A673 (cell line): ENCODE results near the gene TET1. TPM values are rescaled to one million over a fixed set of nuclear protein-coding genes. Genes with fewer than 3 reads are reported as not detected.

Source experiments
- BruUV-seq: library from RNA; stranded (reverse); fragments of 400-500 nt; replicated peaks from 2 replicates; lab custom pipeline; 2021; lab: Mats Ljungman, UMichigan
- CTCF ChIA-PET: fragments of 300-600 bp; sonication (Branson Sonifier 250); formaldehyde crosslinking; loops from one replicate; lab custom pipeline; 2022; ENCODE audit warnings: antibody characterized with exemption; lab: Charles Lee
- POLR2A ChIA-PET: fragments of 300-600 bp; sonication (Branson Sonifier 250); formaldehyde crosslinking; loops from one replicate; lab custom pipeline; 2022; ENCODE audit warnings: antibody characterized with exemption; ENCODE audit not compliant: low non-redundant PET; lab: Charles Lee
- DNase-seq: peaks from one replicate; pipeline ENCODE4 v3.0.0-alpha.2; 2015; ENCODE audit warnings: low spot score
- H3K27ac ChIP-seq: fragments of 200-600 bp; sonication (generic); 2 replicates; pipeline ENCODE4 v1.5.1; 2016; ENCODE audit warnings: mixed run types, low read depth, mild to moderate bottlenecking, mixed read lengths, antibody characterized with exemption, low read length; ENCODE audit not compliant: poor library complexity, severe bottlenecking
- H3K27me3 ChIP-seq: fragments of 200-600 bp; sonication (generic); replicated peaks from 2 replicates; pipeline ENCODE4 v1.6.1; 2017; ENCODE audit warnings: mixed run types, low read depth, mild to moderate bottlenecking, mixed read lengths, antibody characterized with exemption, low read length; ENCODE audit not compliant: insufficient read depth, poor library complexity
- H3K36me3 ChIP-seq: fragments of 200-600 bp; sonication (generic); 2 replicates; pipeline ENCODE4 v1.6.1; 2016; ENCODE audit warnings: mixed run types, mild to moderate bottlenecking, mixed read lengths, antibody characterized with exemption, low read length; ENCODE audit not compliant: insufficient read depth, poor library complexity, severe bottlenecking
- H3K4me1 ChIP-seq: fragments of 200-600 bp; sonication (generic); 2 replicates; pipeline ENCODE4 v1.6.1; 2017; ENCODE audit warnings: mixed run types, mild to moderate bottlenecking, mixed read lengths, antibody characterized with exemption, low read length; ENCODE audit not compliant: insufficient read depth, poor library complexity, severe bottlenecking
- H3K4me3 ChIP-seq: fragments of 200-600 bp; sonication (generic); 2 replicates; pipeline ENCODE4 v1.5.1; 2016; ENCODE audit warnings: low read depth, mixed run types, mild to moderate bottlenecking, mixed read lengths, low read length; ENCODE audit not compliant: poor library complexity, severe bottlenecking
- H3K9me3 ChIP-seq: fragments of 200-600 bp; sonication (generic); 2 replicates; pipeline ENCODE4 v1.6.1; 2016; ENCODE audit warnings: mixed run types, low read depth, mild to moderate bottlenecking, mixed read lengths, antibody characterized with exemption, low read length; ENCODE audit not compliant: poor library complexity, severe bottlenecking
- EZH2 ChIP-seq: fragments of 200-600 bp; sonication (generic); IDR thresholded peaks from 2 replicates; pipeline ENCODE4 v1.6.1; 2017; ENCODE audit warnings: borderline replicate concordance, low read depth, mild to moderate bottlenecking, mixed read lengths, antibody characterized with exemption, low read length; ENCODE audit not compliant: poor library complexity, severe bottlenecking
- intact Hi-C: fragments of 100-400 bp; cut with micrococcal nuclease; formaldehyde crosslinking; loops from one replicate; pipeline ENCODE4 v1.10.0; 2022; ENCODE audit not compliant: unreplicated experiment
- total RNA-seq: library from RNA; stranded (reverse); gene quantifications from 2 replicates; pipeline ENCODE4 v1.2.3, GENCODE V29; 2021
- TF ChIP-seq, protein P1 (sequence below): fragments of 300-800, 200-600 bp; sonication (generic); conservative IDR thresholded peaks from 2 replicates; pipeline ENCODE4 v1.5.1; 2017; ENCODE audit warnings: low read depth, mild to moderate bottlenecking, antibody characterized with exemption, low read length, moderate library complexity, mixed read lengths

Gene TET1
- total RNA-seq, 1 experiment from 2014 or later: 15.2 TPM

DNA sequence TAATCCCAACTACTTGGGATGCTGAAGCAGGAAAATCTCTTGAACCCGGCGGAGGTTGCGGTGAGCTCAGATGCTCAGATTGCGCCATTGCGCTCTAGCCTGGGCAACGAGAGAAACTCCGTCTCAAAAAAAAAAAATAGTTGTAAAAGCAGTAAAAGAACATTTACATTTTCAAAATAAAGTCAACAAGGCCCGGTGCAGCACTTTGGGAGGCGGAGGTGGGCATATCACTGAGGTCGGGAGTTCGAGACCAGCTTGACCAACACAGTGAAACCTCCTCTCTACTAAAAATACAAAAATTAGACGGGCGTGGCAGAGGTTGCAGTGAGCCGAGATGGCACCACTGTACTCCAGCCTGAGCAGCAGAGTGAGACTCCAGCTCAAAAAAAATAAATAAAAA is 164.9 kb downstream of the TET1 start:
- TF ChIP-seq, protein P1, sequence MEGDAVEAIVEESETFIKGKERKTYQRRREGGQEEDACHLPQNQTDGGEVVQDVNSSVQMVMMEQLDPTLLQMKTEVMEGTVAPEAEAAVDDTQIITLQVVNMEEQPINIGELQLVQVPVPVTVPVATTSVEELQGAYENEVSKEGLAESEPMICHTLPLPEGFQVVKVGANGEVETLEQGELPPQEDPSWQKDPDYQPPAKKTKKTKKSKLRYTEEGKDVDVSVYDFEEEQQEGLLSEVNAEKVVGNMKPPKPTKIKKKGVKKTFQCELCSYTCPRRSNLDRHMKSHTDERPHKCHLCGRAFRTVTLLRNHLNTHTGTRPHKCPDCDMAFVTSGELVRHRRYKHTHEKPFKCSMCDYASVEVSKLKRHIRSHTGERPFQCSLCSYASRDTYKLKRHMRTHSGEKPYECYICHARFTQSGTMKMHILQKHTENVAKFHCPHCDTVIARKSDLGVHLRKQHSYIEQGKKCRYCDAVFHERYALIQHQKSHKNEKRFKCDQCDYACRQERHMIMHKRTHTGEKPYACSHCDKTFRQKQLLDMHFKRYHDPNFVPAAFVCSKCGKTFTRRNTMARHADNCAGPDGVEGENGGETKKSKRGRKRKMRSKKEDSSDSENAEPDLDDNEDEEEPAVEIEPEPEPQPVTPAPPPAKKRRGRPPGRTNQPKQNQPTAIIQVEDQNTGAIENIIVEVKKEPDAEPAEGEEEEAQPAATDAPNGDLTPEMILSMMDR: no peak
- no peak for TF ChIP-seq EZH2
- intact Hi-C loops: no loop called here
- peaks cover 60% of the 10 kb centered on the region for H3K36me3 ChIP-seq
- H3K9me3 ChIP-seq: no peaks in the 10 kb centered on the region
- POLR2A ChIA-PET: no interaction called here
- BruUV-seq: no TSS peak
- no peak overlapping the region for H3K27ac ChIP-seq
- H3K4me1 ChIP-seq: no peaks in the 10 kb centered on the region
- no peaks in the 10 kb centered on the region for H3K27me3 ChIP-seq
- CTCF ChIA-PET: no interaction called here
- no peak overlapping the region for H3K4me3 ChIP-seq
- no peak for DNase-seq

DNA sequence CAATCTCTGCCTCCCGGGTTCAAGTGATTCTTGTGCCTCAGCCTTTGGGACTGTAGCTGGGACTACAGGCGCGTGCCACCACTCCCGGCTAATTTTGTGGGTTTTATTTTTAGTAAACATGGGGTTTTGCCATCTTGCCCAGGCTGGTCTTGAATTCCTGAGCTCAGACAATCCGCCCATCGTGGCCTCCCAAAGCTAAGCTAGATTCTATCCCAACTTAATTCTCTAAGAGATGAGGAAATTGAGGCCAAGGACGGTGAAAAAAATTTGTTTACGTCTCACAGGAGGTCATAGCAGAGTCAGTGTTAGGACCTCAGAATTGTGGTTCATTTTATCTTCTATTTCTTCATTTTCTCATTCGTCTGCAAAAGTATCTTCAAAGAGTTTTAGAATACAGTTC is 167.0 kb downstream of the TET1 start:
- no peak for DNase-seq
- POLR2A ChIA-PET: no interaction called here
- CTCF ChIA-PET: no interaction called here
- Histone ChIP-seq H3K27me3 (no peaks in the 10 kb centered on the region), H3K4me3 (no peak overlapping the region), H3K9me3 (no peaks in the 10 kb centered on the region), H3K4me1 (no peaks in the 10 kb centered on the region), H3K27ac (no peak overlapping the region), H3K36me3 (peaks cover 78% of the 10 kb centered on the region)
- intact Hi-C loops: no loop called here
- no peak for TF ChIP-seq EZH2
- TF ChIP-seq, protein P1: no peak
- no TSS peak for BruUV-seq

DNA sequence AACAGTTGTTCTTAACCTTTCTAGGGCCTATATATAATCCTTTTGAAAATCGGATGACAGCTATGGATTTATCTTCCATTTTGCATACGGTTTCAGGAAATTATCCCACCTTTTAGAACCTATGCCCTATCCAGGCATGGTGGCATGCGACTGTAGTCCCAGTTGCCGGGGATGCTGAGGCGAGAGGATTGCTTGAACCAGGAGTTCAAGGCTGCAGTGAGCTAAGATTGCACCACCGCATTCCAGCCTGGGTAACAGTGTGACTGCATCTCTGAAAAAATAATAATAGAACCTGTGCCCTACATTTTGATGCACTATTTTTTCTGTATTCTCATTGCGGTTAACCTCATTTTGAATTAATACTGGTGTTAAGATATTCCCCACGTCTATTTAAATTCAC is 172.5 kb downstream of the TET1 start:
- POLR2A ChIA-PET: no interaction called here
- BruUV-seq: no TSS peak

More for the DNA sequence above, 172.5 kb downstream of the TET1 start:
- no peak for DNase-seq
- intact Hi-C loops: no loop called here
- Histone ChIP-seq H3K27me3 (no peaks in the 10 kb centered on the region), H3K4me1 (no peaks in the 10 kb centered on the region), H3K4me3 (no peak overlapping the region), H3K27ac (no peak overlapping the region), H3K36me3 (peaks cover 85% of the 10 kb centered on the region), H3K9me3 (no peaks in the 10 kb centered on the region)
- CTCF ChIA-PET: no interaction called here
- no peak for TF ChIP-seq EZH2
- TF ChIP-seq, protein P1: no peak
